DOHH2 (cell line): ENCODE results near the gene LYZL2.

Experiments used
- CTCF ChIP-seq: fragments of 200-600 bp; sonication (generic); IDR thresholded peaks from one replicate; pipeline ENCODE4 v1.5.1; 2014; ENCODE audit warnings: antibody characterized with exemption, mild to moderate bottlenecking, low read depth, low read length; ENCODE audit not compliant: poor library complexity, severe bottlenecking
- EZH2phosphoT487 ChIP-seq: fragments of 200-600 bp; sonication (generic); IDR thresholded peaks from 2 replicates; pipeline ENCODE4 v1.6.1; 2017; ENCODE audit warnings: borderline replicate concordance, mild to moderate bottlenecking, antibody characterized with exemption, low read length, moderate library complexity, mixed read lengths

GRCh38 chr10:30630571-30630970 is 1.0 kb upstream of the LYZL2 start:
- TF ChIP-seq CTCF (no peak), EZH2phosphoT487 (no peak)
